HG02623 (cell line): ENCODE data around the gene TAOK2.

Experiments used
- ATAC-seq: cut with Tn5 transposase; IDR thresholded peaks from one replicate; pipeline ENCODE4 v1.9.1; 2021; ENCODE audit warnings: moderate library complexity; ENCODE audit not compliant: unreplicated experiment

The TAOK2 gene

DNA sequence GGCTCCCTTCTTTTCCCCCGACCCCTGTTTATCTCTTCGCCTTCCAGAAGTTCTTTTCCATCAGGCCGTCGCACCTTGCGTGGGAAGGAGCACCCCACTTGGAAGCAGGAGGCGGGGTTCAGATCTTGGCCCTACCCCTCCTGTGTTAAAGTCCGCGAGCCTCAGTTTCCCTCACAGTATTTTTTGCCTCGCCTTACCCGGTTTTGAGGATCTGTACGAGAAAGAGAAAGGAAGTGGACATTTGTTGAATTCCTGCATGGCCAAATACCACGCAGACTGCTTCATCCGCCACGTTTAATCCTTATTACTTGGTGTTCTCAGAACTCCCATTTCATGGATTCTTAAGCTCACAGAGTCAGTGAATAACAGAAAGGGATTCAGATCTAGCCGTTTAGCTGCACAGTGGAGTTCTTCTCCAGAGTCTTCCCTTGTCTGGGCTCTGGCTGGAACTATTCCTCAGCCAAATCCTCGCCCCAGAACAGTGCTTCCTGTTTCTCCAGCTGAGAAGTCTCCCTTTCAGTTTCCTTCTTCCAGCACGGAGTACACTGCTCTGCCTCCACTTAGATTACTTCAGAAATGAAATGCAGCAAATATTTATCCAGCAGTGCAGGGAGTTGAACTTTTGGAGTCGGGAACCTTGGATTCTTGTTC, 11.2 kb upstream of the TAOK2 start:
- no peak for ATAC-seq

DNA sequence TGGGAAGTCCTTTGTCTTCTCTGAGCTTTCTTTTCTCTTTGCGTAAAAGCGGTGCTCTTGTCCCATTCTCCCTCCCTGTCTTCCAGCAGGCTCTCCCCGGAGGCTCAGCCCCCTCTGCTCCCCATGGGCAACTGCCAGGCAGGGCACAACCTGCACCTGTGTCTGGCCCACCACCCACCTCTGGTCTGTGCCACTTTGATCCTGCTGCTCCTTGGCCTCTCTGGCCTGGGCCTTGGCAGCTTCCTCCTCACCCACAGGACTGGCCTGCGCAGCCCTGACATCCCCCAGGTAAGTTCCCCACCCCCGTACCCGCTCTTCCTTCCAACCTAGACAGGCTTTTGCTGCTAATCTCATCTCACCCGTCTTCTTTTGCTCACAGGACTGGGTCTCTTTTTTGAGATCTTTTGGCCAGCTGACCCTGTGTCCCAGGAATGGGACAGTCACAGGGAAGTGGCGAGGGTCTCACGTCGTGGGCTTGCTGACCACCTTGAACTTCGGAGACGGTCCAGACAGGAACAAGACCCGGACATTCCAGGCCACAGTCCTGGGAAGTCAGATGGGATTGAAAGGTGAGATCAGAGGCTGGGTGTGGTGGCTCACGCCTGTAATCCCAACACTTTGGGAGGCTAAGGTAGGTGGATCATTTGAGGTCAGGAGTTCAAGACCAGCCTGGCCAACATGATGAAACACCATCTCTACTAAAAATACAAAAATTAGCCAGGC, 10.5 kb upstream of the TAOK2 start:
- ATAC-seq, result no peak

DNA sequence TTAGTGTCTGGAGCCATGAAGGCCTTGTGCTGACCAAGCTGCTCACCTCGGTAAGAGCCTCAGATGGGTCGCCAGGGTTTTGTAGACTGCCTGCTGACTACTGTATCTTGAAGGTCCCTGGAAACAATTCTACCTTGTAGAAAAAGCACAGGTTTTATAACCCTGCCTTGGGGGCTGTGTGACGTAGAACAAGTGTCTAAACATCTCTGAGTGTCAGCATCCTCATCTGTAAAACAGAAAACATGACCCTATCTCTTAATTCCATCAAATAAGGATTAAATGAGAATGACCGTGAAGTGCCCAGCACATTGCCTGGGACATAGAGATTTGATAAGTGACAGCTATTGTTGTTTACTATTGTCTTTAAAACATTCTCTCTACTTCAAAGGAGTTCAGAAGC, 5.5 kb upstream of the TAOK2 start:
- no peak for ATAC-seq

DNA sequence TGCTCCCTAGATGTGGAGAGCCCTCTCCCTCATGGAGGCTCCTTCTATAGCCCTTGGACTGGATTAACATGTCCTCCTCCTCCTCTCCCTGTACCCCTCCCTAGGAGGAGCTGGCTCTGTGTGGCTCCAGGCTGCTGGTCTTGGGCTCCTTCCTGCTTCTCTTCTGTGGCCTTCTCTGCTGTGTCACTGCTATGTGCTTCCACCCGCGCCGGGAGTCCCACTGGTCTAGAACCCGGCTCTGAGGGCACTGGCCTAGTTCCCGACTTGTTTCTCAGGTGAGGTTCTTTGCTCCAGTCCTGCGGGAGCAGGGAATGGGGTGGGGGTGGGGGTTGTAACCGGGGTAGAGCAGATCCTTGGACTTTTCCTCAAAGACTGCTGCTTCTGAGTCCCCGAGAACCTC, 2.4 kb upstream of the TAOK2 start:
- ATAC-seq, result no peak

DNA sequence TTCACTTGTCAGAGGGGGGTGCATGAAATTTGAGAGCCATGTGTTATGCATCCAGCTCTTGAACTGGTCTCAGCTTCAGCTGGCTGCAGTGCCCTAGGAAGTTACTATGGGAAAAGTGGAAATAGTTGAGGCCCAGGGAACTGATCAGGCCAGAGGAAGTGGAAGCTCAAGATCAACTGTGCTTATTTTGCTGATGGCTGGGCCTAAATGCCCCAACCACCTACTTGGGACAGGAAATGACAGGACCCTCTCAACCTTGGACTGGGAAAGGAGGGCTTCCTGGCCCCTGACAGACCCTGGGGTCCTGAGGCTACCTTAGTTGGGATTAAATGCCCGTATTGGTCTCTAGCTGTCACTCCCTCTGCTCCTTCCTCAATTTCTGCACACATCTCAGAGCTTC, 1.2 kb upstream of the TAOK2 start:
- ATAC-seq, result no peak

DNA sequence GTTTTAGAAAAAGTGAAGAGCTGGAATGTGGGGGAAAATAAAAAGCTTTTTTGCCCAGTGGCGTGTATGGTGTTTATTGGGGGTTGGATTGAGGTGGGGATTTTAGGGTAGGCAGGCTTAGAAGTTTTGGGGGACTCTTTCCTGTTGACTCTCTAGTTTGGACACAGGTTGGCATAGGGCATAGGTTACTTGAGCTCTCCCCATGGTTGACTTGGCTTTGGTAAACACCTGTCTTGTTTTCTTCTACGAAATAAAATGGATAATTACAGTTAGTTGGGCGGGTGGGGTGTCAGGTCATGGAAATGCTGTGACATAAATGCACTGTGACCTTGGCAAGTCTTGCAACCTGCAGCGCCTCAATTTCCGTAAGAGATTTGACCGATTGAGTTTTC, 680 bp upstream of the TAOK2 start:
- no peak for ATAC-seq

DNA sequence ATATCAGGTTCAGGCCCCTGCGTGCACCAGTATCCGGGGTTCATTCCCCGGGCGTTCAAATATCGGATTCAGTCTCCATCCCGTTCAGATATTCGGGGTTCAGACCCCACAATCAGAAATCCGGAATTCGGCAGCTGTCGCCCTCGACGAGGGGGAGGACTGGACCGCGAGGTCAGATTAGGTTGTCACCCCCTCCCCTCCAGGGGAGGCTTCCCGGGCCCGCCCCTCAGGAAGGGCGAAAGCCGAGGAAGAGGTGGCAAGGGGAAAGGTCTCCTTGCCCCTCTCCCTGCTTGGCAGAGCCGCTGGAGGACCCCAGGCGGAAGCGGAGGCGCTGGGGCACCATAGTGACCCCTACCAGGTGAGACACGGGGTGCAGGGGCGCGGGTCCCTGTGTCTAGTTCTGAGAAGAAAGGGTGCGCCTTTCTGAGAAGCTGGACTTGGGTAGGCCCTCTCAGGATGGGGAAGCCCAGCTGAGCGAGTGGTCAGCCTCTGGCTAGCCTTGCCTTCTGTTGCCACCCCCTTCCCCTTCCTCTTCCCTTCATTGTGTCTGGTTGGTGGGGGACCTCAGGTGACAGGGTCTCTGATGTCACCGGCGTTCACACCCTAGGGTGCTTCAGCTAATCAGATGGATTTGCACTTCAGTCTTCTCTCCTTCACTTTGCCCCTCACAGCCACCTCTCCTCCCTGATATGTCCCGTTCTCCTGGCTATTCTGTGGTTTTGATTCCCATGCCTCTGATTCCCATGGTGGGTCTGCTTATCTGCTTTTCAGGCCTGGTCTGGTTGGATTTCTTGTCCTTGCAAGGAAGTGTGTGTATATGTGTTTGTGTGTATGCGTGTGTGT, 844 bp downstream of the TAOK2 start:
- no peak for ATAC-seq

DNA sequence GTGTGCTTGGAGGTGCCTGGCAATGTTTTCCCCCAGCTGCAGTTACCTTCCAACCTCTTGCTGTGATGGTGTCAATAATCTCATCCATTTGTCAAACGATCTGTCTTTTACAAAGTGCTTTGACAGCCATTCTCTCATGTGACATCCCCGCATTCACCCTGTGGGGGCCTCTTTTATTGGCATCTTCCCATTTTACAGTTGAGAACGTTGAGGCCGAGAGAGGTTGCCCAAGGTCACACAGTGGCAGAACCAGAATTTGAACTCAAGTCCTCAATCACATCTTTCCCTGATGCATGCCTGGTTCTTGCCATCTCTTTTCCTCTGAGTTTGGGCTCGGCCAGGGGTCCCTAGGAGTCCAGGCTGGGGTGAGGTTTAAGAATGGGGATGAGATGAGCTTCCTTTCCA, 1.5 kb downstream of the TAOK2 start:
- no peak for ATAC-seq

DNA sequence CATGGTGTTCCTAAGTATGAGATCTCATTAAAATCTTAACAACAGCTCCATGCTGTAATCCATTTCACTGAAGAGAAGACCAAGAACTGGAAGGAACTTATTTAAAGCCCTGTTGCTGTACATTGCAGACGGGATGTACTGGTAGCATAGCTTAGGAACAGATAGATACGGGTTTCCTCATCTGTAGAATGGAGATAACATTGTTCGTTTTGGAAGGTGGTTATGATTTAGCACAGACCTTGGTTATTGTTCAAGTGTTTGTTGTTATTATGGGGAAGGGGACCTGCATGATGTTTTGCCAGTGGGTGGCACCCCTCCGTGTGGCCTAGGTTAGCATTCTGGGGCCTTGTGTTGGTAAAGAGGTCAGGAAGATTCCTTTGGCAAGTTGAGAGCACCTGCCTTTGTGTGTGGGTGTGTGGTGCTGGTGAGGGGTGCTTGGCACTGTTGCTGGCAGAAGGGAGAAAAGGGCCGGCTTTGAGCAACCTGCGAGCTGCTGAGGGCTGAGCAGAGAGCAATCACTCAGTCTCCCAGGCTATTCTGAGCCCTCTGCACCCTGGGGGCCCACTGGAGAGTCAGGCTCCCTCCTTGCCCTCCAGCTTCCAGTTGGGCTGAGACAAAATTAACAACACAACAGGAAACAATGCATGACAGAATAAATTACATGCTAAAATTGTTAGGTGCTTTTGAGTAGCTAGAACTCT, 2.3 kb downstream of the TAOK2 start:
- ATAC-seq, result no peak

DNA sequence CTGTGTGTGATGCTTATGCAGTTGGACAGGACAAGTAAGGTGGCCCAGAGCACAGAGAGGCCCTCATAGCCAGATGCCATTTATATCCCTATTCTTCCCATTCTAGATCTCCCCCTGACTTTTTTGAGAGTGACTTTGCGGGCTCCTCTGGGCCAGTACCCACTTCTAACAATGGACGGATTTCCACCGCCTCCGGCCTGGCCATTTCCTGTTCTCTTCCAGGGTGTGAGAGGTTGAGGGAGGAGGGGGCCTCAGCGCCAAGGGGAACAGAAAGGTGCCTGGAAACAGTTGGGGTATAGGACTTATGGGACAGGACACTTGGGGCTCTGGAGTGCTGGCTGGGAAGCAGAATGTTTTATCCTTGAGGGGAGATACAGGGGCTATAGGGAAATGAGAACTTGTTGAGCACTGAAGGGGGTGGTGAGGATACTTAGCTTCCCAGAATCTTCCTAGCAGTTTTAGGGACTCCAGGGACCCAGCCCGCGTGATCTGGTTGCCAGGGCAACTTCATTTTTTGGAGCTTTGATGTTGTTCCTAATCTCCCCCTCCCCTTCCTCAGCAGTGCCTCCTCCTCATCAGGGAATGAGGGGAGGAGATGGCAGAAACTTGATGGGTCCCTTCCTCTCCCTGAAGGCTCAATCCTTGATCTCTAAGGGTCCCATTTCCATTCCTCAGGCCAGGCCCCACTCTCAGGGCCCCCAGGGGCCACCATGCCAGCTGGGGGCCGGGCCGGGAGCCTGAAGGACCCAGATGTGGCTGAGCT, 3.6 kb downstream of the TAOK2 start:
- no peak for ATAC-seq

DNA sequence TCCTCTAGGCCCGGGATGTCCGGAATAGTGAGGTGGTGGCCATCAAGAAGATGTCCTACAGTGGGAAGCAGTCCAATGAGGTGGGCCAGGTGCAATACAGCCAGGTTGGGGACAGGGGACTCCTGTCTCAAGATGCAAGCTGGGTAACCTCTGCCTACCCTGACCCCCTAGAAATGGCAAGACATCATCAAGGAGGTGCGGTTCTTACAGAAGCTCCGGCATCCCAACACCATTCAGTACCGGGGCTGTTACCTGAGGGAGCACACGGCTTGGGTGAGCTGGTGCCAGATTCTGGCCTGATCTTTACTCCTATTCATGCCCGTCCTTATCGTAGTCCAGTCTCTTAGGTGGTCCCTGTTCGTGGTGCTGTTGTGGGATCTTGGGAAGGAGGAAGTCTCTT, 4.4 kb downstream of the TAOK2 start:
- ATAC-seq, result no peak

DNA sequence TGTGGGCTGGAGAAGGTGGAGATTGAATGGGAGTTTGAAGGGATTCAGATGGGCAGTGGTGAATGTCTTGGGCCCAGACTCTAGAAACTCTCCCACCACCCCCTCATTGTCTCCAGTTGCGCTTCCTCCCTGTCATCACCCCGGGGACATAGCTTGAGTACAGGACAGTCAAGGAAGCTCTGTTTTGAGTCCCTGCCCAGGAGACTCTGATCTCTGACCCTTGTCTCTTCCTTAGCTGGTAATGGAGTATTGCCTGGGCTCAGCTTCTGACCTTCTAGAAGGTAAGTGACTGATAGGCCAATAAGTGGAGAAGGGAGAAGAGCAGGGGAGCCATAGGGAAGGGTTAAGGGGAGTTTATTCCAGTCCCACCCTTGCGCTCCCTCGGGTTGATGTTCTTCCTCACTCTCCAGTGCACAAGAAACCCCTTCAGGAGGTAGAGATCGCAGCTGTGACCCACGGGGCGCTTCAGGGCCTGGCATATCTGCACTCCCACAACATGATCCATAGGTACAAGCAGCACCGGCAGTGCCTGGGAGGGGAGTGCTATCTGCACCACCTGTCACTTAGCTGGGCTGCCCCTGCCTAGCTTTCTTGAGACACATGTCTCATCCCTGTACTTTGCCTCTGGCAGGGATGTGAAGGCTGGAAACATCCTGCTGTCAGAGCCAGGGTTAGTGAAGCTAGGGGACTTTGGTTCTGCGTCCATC, 5.0 kb downstream of the TAOK2 start:
- ATAC-seq, result no peak

DNA sequence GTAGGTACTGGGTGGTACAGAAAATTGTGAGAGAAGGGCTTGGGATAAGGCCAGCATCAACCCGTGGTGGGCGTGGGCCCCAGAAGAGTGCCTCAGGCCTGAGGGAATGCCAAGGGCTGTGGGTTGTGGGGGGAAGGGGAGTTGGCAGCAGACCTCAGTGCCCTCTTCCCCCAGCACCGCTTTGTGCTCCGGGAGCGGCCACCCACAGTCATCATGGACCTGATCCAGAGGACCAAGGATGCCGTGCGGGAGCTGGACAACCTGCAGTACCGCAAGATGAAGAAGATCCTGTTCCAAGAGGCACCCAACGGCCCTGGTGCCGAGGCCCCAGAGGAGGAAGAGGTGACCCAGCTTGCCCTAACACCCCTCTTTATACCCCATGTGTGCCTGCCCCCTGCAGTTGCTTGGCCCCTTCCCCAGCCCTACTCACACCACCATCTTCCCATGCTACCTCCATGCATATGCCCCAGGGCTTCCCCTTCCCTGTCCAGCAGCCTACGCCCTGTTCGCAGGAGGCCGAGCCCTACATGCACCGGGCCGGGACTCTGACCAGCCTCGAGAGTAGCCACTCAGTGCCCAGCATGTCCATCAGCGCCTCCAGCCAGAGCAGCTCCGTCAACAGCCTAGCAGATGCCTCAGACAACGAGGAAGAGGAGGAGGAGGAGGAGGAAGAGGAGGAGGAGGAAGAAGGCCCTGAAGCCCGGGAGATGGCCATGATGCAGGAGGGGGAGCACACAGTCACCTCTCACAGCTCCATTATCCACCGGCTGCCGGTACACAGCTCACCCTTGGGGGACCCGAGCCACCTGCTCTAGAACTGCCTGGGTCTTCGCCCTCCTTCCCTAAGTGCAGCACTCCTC, 9.1 kb downstream of the TAOK2 start:
- ATAC-seq, result no peak

DNA sequence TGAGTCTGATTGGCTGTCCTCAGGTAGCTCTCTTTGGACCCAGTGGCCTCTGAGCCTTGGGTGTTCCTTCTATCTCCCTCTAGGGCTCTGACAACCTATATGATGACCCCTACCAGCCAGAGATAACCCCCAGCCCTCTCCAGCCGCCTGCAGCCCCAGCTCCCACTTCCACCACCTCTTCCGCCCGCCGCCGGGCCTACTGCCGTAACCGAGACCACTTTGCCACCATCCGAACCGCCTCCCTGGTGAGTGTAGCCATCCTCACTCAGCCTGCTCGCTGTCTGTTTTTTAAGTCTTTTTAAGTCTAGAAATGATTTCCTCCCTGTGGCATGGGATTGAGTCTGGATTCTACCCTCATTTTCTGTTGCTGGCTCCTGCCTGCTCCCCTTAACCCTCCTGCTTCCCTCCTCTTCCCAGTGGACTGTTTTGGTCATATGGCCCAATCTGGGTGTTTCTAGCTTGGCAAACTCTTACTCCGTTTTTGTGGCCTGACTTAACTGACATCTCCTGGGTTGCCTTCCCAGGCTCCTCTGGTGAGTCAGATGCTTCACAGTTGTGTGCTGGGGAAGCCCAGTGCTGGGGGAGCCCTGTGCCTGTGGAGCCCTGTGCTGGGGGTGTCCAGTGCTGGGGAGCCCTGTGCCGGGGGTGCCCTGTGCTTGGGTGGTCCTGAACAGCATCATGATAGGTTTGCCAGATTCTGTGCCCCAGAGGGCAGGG, 9.9 kb downstream of the TAOK2 start:
- no peak for ATAC-seq

DNA sequence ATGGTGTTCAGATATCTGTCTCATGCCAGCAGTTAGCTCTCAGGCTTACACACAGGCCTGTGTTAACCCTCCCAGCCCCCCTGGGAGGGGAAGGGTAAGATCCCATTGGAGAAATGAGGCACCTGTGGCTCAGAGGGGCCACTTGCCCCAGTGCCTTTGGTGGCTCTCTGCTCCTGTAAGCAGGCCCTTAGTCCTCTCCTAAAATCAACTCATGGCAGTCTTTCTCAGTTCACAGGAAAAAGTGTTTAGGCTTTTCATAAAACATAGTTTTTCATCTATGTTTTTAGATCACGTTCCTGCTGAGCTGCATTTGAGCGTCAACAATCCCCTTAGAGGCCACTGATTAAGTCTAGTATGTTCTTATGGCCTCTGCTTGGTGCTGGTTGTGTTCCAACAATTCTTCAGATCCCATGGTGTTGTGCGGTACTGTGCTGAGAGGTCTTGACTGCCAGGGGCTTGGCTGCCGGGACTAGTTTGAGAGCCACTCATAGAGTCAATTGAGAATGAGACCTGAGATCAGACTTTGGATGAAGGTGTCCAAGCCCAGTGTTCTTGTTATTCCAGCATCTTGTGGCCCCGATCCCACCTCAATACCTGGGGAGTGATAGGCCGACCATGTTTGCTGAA, 10.6 kb downstream of the TAOK2 start:
- ATAC-seq, result no peak

DNA sequence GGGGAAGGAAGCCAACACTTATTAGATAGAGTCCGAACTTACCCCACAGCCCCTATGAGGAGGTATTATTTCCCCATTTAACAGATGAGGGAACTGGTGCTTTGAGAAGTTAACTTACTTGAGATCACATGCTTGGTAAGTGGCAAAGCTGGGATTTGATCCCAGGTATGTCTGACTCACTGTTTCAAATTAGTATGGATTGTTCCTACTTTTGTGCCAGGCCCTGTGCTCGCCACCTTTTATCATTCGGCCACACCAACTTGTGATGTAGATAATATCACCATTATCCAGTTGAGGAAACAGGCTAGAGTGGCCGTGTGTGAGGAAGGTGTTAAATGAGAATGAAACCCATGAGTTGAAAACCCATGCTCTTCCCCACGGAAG, 11.1 kb downstream of the TAOK2 start:
- ATAC-seq, result no peak

DNA sequence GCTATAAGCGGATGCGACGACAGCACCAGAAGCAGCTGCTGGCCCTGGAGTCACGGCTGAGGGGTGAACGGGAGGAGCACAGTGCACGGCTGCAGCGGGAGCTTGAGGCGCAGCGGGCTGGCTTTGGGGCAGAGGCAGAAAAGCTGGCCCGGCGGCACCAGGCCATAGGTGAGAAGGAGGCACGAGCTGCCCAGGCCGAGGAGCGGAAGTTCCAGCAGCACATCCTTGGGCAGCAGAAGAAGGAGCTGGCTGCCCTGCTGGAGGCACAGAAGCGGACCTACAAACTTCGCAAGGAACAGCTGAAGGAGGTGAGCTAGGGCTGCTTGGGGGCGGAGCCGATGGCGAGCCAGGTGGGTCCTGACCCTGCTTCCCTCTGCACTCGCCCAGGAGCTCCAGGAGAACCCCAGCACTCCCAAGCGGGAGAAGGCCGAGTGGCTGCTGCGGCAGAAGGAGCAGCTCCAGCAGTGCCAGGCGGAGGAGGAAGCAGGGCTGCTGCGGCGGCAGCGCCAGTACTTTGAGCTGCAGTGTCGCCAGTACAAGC, 11.7 kb downstream of the TAOK2 start:
- no peak for ATAC-seq

DNA sequence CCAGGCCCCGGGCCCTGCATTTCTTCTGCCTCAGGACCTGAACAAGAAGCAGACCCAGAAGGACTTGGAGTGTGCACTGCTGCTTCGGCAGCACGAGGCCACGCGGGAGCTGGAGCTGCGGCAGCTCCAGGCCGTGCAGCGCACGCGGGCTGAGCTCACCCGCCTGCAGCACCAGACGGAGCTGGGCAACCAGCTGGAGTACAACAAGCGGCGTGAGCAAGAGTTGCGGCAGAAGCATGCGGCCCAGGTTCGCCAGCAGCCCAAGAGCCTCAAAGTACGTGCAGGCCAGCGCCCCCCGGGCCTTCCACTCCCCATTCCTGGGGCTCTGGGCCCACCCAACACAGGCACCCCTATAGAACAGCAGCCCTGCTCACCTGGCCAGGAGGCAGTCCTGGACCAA, 12.6 kb downstream of the TAOK2 start:
- no peak for ATAC-seq
